ENCODE results near the gene POR.
A peak's percentile ranks its signal among the peaks of the same experiment; 100 is the strongest.
"Not testable (repeated sequence)": the region's sequence is repeated elsewhere in the genome, so short reads cannot be mapped to it uniquely, and the experiment has no call there.

The POR gene

GRCh38 chr7:75909521-75910132 lies 5.3 kb upstream of the POR start:
- Histone ChIP-seq H3K4me3 (no peak overlapping the region), H3K27ac (no peak overlapping the region)

GRCh38 chr7:75911186-75911585 lies 3.8 kb upstream of the POR start:
- H3K27ac ChIP-seq, H3K4me3 ChIP-seq: not testable (repeated sequence)

DNA sequence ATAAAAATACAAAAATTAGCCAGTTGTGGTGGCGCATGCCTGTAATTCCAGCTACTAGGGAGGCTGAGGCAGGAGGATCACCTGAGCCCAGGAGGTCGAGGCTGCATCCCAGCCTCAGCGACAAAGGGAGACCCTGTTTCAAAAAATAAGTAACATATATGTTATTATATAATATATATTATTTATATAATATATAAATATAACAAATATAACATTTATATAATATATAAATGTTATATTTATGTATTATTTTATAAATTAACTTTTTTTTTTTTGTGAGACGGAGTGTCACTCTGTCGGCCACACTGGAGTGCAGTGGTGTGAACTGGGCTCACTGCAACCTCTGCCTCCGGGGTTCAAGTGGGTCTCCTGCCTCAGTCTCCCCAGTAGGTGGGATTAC lies 1.5 kb upstream of the POR start:
- H3K27ac ChIP-seq: no peak overlapping the region
- no peak overlapping the region for H3K4me3 ChIP-seq

DNA sequence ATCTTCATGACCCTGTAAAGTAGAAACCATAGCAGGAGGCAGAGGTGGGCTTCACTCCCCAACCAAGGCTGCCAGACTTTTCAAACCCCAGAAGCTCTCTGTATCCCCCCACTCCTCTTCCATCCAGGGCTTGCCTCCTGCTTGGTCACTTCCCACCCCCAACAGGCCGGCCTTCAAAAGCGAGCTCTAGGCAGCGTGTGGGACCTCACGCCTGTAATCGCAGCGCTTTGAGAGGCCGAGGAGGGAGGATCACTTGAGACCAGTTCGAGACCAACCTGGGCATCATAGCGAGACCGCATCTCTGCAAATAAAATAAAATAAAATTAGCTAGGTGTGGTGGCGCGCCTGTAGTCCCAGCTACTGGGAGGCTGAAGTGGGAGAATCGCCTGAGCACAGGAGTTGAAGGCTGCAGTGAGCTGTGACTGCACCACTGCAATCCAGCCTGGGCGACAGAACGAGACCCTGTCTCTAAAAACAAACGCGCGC lies 743 bp upstream of the POR start:
- H3K4me3 ChIP-seq: peak overlapping the region; percentile 78 to 99 (median 90)
- H3K27ac ChIP-seq: peak overlapping the region in 20 of 21 experiments; percentile 85 to 99 (median 95)

DNA sequence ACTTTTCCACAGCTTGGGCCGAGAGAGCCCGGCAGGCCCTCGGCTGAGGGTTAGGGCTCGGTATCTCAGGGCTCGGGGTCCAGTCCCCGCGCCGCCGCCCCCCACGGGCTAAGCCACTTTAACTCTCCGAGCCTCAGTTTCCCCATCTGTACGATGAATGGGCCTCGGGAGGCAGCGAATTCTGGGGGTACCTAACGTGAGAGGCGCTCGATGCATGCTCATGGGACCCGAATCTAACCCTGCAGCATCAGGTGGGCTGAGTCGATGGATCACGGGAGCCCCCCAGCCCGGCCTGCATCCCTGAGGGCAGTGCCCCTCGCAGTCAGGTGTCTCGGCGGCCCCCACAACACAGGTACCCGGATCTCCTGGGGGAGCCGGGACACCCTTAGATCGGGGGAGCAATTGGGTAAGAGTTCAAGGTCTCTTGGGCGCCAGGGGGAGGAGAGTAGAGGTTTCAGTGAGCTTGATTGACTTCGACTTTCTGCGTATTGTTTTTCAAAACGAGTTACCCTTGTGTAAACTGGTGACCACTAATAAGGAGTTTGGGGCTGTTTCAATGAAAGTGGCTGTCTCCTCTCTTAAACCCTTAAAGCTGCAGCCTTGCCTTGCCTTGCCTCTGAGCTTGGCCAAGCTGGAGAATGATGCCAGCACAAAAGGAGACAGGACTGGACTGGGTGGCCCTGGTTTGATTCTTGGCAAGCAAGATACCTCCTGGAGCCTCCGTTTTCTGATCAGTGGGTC lies 631 bp downstream of the POR start:
- H3K4me3 ChIP-seq: peak overlapping the region; percentile 78 to 99 (median 90)
- peak overlapping the region; percentile 76 to 99 (median 95) for H3K27ac ChIP-seq

DNA sequence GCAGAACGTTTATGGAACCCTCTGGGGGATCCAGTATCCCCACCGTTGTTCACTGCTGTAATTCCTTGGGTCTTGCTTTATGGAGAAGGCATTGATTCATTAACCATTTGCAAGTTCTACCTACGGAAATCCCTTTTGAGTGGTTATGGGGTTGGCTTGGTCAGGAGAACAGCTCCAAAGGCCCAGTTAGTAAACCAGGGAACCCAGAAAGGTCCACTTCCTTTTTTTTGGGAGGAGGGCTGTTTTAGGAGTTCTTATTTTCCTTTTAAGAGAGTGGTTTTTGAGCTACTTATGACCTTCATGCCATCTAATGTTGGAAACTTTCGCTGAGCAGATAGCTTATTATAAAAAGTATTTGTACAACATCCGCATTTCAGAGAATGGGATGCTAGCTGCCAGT lies 1.3 kb downstream of the POR start:
- Histone ChIP-seq H3K27ac (peak overlapping the region in 14 of 21 experiments; percentile 38 to 99 (median 96)), H3K4me3 (peak overlapping the region; percentile 78 to 99 (median 90))

DNA sequence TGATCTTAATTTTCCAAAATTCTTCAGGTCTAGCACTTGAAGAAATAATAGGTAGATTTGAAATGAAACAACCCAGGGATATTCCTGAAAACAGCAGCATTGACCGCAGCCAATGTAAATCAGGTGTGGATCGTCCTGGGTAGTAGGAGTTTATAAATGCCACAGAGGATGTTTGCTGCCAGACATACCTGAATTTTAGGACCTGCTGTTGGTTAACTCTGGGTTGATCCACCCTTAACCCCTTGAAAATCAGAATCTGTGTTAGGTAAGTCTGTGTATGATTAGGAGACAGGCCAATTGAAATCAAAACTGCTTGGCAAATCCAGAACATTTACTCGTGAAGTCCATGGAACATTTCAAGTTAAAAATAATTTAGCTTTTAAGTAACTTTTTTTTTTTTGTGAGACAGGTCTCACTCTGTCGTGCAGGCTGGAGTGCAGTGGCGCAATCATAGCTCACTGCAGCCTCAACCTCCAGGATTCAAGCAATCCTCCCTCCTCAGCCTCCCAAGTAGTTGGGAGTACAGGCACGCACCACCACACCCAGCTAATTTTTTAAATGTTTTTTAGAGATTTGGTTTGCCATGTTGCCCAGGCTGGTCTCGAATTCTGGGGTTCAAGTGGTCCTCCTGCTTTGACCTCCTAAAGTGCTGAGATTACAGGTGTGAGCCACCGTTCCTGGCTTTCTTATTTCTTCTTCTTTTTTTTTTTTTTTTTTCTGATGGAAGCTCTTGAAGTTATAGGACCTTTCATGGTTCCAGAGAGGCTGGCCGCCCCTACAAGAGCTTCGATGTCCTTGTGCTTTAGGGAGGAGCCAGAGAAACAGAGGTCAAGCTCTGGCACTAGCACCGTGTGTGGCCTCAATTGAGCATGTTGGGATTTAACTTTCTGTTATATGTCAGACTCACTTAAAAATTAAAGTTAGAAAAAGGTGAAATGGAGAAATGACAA lies 2.0 kb downstream of the POR start:
- peak overlapping the region in 1 of 21 experiments; percentile 17 for H3K27ac ChIP-seq
- H3K4me3 ChIP-seq: peak overlapping the region in 2 of 7 experiments; percentile 78 to 90

DNA sequence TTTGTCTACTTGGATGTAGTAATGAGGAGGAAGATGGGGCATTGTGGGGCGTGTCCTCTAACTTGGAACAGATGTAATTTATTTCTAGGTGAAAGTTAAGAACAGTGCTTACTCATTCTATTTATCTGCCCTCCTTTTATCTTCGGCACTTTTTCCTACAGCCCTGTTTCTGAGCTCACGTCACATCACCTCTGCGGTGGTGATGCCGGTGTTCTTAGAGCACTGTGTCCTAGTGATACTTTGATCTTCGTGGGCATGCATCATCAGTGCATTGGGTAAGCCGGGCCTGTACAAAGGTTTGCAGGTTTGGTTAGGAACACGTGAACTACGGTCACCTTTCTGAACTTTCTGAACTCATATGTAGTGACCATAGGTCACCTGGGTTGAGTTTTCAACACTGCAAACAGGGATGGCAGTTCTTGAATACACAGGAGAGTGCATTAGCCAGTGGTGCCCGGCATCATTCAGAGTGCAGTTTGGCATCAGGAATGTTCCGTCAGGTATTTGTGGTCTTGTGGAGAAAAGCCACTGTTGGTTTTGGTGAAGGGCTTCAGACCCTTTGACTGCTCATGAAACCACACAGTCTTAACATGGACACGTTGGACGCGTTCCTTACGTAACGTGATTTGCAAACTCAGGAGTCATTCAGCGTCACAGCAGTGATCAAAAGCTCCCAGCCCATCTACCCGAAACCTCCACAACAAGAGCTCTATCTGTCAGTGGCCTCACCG lies 5.6 kb downstream of the POR start:
- Histone ChIP-seq H3K4me3 (no peak overlapping the region), H3K27ac (no peak overlapping the region)

DNA sequence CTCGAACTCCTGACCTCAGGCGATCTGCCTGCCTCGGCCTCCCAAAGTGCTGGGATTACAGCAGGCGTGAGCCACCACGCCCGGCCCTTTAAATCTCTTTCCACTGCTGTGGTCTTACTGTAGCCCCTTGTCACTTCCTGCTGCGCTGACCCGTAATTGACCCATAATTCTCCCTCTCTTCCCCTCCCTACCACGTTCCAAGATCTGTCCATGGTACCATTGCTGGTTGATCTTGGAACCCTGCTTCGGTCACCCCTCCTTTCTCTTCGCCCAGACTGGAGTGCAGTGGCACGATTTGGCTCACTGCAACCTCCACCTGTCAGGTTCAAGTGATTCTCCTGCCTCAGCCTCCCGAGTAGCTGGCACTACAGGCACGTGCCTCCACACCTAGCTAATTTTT lies 6.5 kb downstream of the POR start:
- no peak overlapping the region for H3K4me3 ChIP-seq
- H3K27ac ChIP-seq: no peak overlapping the region

GRCh38 chr7:75922966-75923603 lies 8.1 kb downstream of the POR start:
- H3K27ac ChIP-seq: no peak overlapping the region
- no peak overlapping the region for H3K4me3 ChIP-seq

DNA sequence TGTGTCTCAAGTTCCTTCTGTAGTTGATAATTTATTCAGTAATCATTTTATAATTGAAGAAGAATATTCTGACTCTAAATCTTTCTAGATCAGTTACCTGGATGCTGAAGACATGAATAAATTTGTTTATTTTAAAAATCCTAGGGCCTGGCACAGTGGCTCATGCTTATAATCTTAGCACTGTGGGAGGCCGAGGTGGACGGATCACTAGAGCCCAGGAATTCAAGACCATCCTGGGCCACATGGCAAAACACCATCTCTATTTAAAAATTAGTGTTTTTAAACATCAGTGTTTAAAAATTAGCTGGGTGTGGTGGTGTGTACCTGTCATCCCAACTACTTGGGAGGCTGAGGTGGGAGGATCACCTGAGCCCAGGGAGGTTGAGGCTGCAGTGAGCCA lies 9.3 kb downstream of the POR start:
- no peak overlapping the region for H3K27ac ChIP-seq
- H3K4me3 ChIP-seq: no peak overlapping the region

DNA sequence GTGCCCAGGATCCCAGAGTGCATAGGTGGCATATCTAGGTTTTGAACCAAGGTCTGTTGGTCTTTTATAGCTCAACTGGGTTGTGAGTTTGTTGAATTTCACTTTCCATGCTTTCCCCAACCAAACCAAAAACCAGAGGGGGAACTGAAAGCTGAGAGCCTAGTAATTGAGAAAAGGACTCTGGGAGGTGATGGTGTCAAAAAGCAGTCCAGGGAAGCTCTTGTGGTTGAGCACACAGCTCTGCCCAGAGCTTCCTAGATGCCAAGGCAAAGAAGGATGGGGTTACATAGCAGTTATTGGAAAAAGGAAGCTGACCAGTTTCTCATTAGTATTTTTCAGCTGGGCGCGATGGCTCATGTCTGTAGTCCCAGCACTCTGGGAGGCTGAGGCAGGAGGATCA lies 9.9 kb downstream of the POR start:
- Histone ChIP-seq H3K4me3 (no peak overlapping the region), H3K27ac (no peak overlapping the region)

DNA sequence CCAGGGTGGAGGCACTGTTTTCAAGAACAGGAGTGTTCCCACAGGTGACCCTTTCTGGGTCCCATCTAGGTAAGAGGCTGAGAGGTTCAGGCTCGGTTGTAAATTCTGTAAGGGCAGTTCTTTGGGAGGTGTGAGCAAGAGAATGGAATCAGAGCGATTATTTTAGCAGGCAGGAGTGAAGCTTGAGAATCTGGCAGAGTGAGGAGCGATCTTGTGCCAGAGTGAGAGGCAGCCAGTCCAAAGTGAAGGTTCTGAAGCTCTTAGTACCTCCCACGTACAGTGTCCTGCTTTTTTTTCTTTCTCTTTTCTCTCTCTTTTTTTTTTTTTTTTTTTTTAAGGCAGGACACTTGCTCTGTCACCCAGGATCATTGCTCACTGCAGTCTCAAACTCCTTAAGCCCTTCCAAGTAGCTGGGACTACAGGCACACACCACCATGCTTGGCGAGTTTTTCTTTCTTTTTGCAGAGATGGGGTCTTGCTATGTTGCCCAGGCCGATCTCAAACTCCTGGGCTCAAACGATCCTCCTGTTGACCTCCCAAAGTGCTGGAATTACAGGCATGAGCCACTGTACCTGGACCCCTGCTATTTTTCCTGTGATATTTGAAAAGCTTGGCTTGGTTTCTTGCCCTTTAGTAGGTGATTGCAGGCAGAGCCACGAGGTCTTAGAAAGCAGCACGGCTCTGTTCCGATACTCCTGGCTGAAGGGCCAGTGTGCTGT lies 10.9 kb downstream of the POR start:
- Histone ChIP-seq H3K27ac (no peak overlapping the region), H3K4me3 (no peak overlapping the region)

GRCh38 chr7:75928568-75928914 lies 13.6 kb downstream of the POR start:
- no peak overlapping the region for H3K4me3 ChIP-seq
- H3K27ac ChIP-seq: no peak overlapping the region

GRCh38 chr7:75931680-75932079 lies 16.7 kb downstream of the POR start:
- Histone ChIP-seq H3K4me3 (no peak overlapping the region), H3K27ac (no peak overlapping the region)

GRCh38 chr7:75937958-75938786 lies 23.2 kb downstream of the POR start:
- Histone ChIP-seq H3K27ac (peak overlapping the region in 3 of 21 experiments; percentile 10 to 62 (median 52)), H3K4me3 (no peak overlapping the region)

DNA sequence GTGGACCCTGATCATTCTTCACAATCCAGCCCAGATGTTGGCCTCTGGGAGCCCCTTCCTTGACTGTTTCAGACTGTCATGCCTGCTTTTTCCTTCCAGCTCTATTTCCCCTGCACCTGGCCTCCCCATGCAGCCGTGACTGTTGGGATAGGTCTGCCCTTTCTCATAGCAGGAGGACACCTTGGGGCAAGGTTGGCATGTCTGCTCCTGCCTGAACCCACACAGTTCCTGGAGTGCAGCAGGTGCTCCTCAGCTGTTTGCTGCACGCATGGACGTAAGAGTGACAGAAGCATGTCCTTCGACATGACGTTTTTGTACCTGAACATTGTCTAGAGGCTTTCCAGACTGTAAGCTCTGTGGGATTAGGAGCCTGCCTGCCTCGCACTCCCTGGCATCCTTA lies 24.0 kb downstream of the POR start:
- H3K27ac ChIP-seq: no peak overlapping the region
- H3K4me3 ChIP-seq: no peak overlapping the region

DNA sequence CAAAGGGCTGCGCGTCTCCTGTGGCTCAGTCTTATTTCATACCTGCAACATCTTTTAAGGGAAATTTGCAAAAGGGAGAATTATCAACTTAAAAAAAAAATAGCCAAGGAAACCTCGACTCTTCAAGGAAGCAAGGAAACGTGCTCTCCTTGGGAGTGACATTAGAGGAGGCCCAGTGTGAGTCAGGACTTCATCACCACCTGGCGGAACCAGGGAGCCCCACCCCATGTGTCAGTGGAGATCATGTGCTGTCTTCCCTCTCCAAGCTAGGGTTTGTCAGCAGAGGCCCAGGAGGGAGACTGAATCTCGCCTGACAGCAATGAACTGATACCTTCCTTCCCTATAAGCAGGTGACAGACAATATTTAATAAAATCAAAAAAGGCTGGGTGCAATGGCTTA lies 28.9 kb downstream of the POR start:
- Histone ChIP-seq H3K4me3 (no peak overlapping the region), H3K27ac (peak overlapping the region in 8 of 21 experiments; percentile 16 to 70 (median 60))

Measured in skin epidermis (tissue), 12 donors.